PC-9 (cell line): ENCODE data around the gene CCDC12. TPM values are rescaled to one million over a fixed set of nuclear protein-coding genes. Genes with fewer than 3 reads are reported as not detected.

Source experiments
- BruUV-seq: library from RNA; stranded (reverse); fragments of 400-500 nt; replicated peaks from 2 replicates; lab custom pipeline; 2021; lab: Mats Ljungman, UMichigan
- CTCF ChIA-PET: fragments of 300-600 bp; sonication (Branson Sonifier 250); formaldehyde crosslinking; loops from one replicate; lab custom pipeline; 2022; ENCODE audit warnings: antibody characterized with exemption; lab: Charles Lee
- POLR2A ChIA-PET: fragments of 300-600 bp; sonication (Branson Sonifier 250); formaldehyde crosslinking; loops from one replicate; lab custom pipeline; 2022; ENCODE audit warnings: antibody characterized with exemption; ENCODE audit not compliant: unreplicated experiment; lab: Charles Lee
- DNase-seq, 2 experiments: peaks; one replicate each; pipeline versions ENCODE4 v3.0.0 to v3.0.0-alpha.2; 2015 to 2022; ENCODE audit warnings: mixed read lengths in 1 of 2
- H2AFZ ChIP-seq: fragments of 200-600 bp; sonication (generic); 2 replicates; pipeline ENCODE4 v1.8.1; 2017; ENCODE audit warnings: antibody characterized with exemption
- H3F3A ChIP-seq: fragments of 200-600 bp; sonication (generic); 2 replicates; pipeline ENCODE4 v1.8.1; 2017; ENCODE audit warnings: antibody characterized with exemption, mild to moderate bottlenecking, low read depth; ENCODE audit not compliant: insufficient read depth
- H3K27ac ChIP-seq: fragments of 200-600 bp; sonication (generic); 2 replicates; pipeline ENCODE4 v1.6.1; 2016; ENCODE audit warnings: mixed run types
- H3K27me3 ChIP-seq: fragments of 200-600 bp; sonication (generic); 2 replicates; pipeline ENCODE4 v1.6.1; 2016; ENCODE audit warnings: low read depth, mixed run types; ENCODE audit not compliant: insufficient read depth
- H3K36me3 ChIP-seq: fragments of 200-600 bp; sonication (generic); 2 replicates; pipeline ENCODE4 v1.6.1; 2016; ENCODE audit warnings: low read depth, mixed run types
- H3K4me1 ChIP-seq: fragments of 200-600 bp; sonication (generic); replicated peaks from 2 replicates; pipeline ENCODE4 v1.6.1; 2016; ENCODE audit warnings: mixed run types; ENCODE audit not compliant: insufficient read depth
- H3K4me2 ChIP-seq: fragments of 200-600 bp; sonication (generic); 2 replicates; pipeline ENCODE4 v1.6.1; 2017; ENCODE audit warnings: mixed run types
- H3K4me3 ChIP-seq: fragments of 200-600 bp; sonication (generic); 2 replicates; pipeline ENCODE4 v1.6.1; 2016; ENCODE audit warnings: mixed run types
- H3K79me2 ChIP-seq: fragments of 200-600 bp; sonication (generic); 2 replicates; pipeline ENCODE4 v1.6.1; 2017; ENCODE audit warnings: low read depth, mixed run types
- H3K9me2 ChIP-seq: fragments of 200-600 bp; sonication (generic); 2 replicates; pipeline ENCODE4 v1.8.1; 2017; ENCODE audit warnings: mild to moderate bottlenecking; ENCODE audit not compliant: insufficient read depth
- H3K9me3 ChIP-seq: fragments of 200-600 bp; sonication (generic); 2 replicates; pipeline ENCODE4 v1.8.1; 2016; ENCODE audit warnings: low read depth; ENCODE audit not compliant: insufficient read depth
- H4K20me1 ChIP-seq: fragments of 200-600 bp; sonication (generic); 2 replicates; pipeline ENCODE4 v1.8.1; 2017; ENCODE audit not compliant: insufficient read depth
- EZH2 ChIP-seq: fragments of 200-600 bp; sonication (generic); IDR thresholded peaks from 2 replicates; pipeline ENCODE4 v1.8.0; 2017; ENCODE audit warnings: antibody characterized with exemption, low read depth
- intact Hi-C: fragments of 100-400 bp; cut with micrococcal nuclease; formaldehyde crosslinking; loops from one replicate; pipeline ENCODE4 v1.10.0; 2022; ENCODE audit not compliant: unreplicated experiment
- total RNA-seq: library from RNA; stranded (reverse); gene quantifications from 2 replicates; pipeline ENCODE4 v1.2.3, GENCODE V29; 2021
- TF ChIP-seq, protein P1 (sequence below): fragments of 200-600 bp; sonication (generic); conservative IDR thresholded peaks from 2 replicates; pipeline ENCODE4 v1.6.1; 2017; ENCODE audit warnings: mixed run types, antibody characterized with exemption, mild to moderate bottlenecking, moderate library complexity

The CCDC12 gene
- total RNA-seq, 1 experiment from 2014 or later = 39.3 TPM

DNA sequence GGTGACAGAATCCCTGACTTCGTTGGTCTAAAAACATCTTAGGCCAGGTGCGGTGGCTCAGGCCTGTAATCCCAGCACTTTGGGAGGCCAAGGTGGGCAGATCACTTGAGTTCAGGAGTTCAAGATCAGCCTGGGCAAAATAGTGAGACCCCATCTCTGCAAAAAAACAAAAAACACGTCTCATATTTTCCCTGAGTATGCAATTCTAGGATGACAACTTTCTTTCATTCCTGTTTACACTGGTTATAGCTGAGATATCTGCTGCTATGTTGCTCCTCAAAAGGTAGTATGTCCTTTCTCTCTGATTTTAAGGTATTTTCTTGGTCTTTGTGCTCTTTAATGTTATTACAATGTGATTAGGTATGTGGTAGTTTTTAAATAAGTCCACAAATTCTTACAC is 59.7 kb downstream of the CCDC12 start:
- Histone ChIP-seq H2AFZ (no peak overlapping the region), H3K27ac (no peak overlapping the region), H3K27me3 (no peaks in the 10 kb centered on the region), H3K4me2 (no peak overlapping the region), H3K79me2 (no peaks in the 10 kb centered on the region), H3K9me3 (peaks cover 7% of the 10 kb centered on the region; the same call in 1 of the 2 replicates), H3K4me3 (no peak overlapping the region), H4K20me1 (no peaks in the 10 kb centered on the region), H3F3A (peaks cover 8% of the 10 kb centered on the region; the same call in 1 of the 2 replicates), H3K4me1 (no peaks in the 10 kb centered on the region), H3K36me3 (peaks cover 11% of the 10 kb centered on the region), H3K9me2 (no peaks in the 10 kb centered on the region)
- intact Hi-C loops = no loop called here
- ChIA-PET CTCF (no interaction called here), POLR2A (no interaction called here)
- TF ChIP-seq EZH2 = no peak
- TF ChIP-seq, protein P1, sequence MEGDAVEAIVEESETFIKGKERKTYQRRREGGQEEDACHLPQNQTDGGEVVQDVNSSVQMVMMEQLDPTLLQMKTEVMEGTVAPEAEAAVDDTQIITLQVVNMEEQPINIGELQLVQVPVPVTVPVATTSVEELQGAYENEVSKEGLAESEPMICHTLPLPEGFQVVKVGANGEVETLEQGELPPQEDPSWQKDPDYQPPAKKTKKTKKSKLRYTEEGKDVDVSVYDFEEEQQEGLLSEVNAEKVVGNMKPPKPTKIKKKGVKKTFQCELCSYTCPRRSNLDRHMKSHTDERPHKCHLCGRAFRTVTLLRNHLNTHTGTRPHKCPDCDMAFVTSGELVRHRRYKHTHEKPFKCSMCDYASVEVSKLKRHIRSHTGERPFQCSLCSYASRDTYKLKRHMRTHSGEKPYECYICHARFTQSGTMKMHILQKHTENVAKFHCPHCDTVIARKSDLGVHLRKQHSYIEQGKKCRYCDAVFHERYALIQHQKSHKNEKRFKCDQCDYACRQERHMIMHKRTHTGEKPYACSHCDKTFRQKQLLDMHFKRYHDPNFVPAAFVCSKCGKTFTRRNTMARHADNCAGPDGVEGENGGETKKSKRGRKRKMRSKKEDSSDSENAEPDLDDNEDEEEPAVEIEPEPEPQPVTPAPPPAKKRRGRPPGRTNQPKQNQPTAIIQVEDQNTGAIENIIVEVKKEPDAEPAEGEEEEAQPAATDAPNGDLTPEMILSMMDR = no peak
- no TSS peak for BruUV-seq
- DNase-seq = no peak

DNA sequence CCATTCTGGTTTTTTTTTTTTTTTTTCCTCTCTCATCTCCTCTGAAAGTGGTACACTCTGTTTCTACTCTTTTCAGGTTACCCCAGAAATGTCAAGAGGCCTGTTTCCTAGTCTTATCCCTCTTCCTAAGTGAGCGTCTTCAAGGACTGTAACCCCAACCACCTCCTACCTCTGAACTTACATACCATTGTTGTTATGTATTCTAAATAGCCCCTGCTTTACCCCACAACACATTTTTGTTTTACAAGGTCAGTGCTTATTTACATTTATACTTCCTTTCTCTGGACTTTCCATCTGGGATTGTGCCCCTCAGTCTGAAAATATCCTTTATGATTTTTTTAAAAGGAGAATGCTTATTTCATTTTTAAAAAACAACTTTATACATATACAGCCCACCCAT is 60.3 kb downstream of the CCDC12 start:
- H4K20me1 ChIP-seq = no peaks in the 10 kb centered on the region
- no peak overlapping the region for H2AFZ ChIP-seq
- H3K4me2 ChIP-seq = no peak overlapping the region
- no peak for TF ChIP-seq EZH2
- TF ChIP-seq, protein P1 = no peak
- H3K79me2 ChIP-seq = no peaks in the 10 kb centered on the region
- CTCF ChIA-PET = no interaction called here
- POLR2A ChIA-PET = no interaction called here
- no peaks in the 10 kb centered on the region for H3K9me2 ChIP-seq
- H3F3A ChIP-seq = peaks cover 8% of the 10 kb centered on the region; the same call in 1 of the 2 replicates
- no peaks in the 10 kb centered on the region for H3K27me3 ChIP-seq
- H3K4me1 ChIP-seq = no peaks in the 10 kb centered on the region
- no TSS peak for BruUV-seq
- peaks cover 7% of the 10 kb centered on the region; the same call in 1 of the 2 replicates for H3K9me3 ChIP-seq
- intact Hi-C loops = no loop called here
- H3K4me3 ChIP-seq = no peak overlapping the region
- peaks cover 11% of the 10 kb centered on the region for H3K36me3 ChIP-seq
- H3K27ac ChIP-seq = no peak overlapping the region
- no peak for DNase-seq

DNA sequence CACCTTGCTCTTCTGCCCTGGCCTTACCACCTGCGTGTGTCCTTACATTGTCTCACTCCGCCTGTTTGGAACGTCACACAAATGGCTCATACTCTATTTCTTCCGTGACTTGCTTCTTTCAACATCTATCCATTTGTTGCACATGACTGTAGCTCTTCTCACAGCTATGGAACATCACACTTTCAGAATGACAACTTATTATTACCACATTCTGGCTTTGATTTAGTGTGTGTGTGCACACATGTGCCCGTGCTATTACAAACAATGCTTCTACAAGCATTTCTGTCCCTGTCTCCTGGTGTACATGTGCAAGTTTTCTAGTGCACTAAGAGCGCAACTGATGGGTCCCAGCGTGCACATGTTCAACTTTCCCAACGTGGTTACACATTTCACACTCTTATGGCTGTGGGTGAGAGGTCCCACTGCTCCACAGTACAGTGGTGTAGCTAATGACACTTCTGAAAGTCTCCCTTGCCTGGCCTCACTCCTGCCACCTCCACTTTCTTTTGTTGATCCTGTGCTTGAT is 61.2 kb downstream of the CCDC12 start:
- Histone ChIP-seq H3F3A (peaks cover 14% of the 10 kb centered on the region; the same call in 1 of the 2 replicates), H3K9me3 (peaks cover 7% of the 10 kb centered on the region; the same call in 1 of the 2 replicates), H3K36me3 (peaks cover 11% of the 10 kb centered on the region), H3K9me2 (no peaks in the 10 kb centered on the region), H2AFZ (no peak overlapping the region), H3K79me2 (no peaks in the 10 kb centered on the region), H3K4me2 (no peak overlapping the region), H4K20me1 (no peaks in the 10 kb centered on the region), H3K4me3 (no peak overlapping the region), H3K4me1 (no peaks in the 10 kb centered on the region), H3K27ac (no peak overlapping the region), H3K27me3 (no peaks in the 10 kb centered on the region)
- CTCF ChIA-PET = no interaction called here
- intact Hi-C loops = no loop called here
- TF ChIP-seq, protein P1 = no peak
- no peak for TF ChIP-seq EZH2
- POLR2A ChIA-PET = interaction anchor here (0.6 kb wide), 1 partner anchor 91 kb away, joined by 3 read pairs; no protein-coding TSS in a partner anchor
- BruUV-seq = no TSS peak
- DNase-seq = no peak
